ENCODE results near the gene PRDM16.

Gene PRDM16

GRCh38 chr1:3440300-3440681 lies 371.3 kb downstream of the PRDM16 start:
- no peak for TF ChIP-seq CTCF (conservative IDR thresholded peaks at IDR 0.05; ENCODE audit: low read depth)
- H3K27ac ChIP-seq, result no peak overlapping the region
- DNase-seq (ENCODE audit: low spot score), result no peak
- CTCF ChIA-PET, result no interaction called here
- POLR2A ChIA-PET (ENCODE audit: low non-redundant PET), result no interaction called here

- CTCF ChIA-PET, result interaction anchor here (0.7 kb wide), 1 partner anchor 1069 kb away, joined by 4 read pairs; no protein-coding TSS in a partner anchor
- POLR2A ChIA-PET (ENCODE audit: low non-redundant PET), result no interaction called here
- TF ChIP-seq CTCF (conservative IDR thresholded peaks at IDR 0.05; ENCODE audit: low read depth), result no peak
These were observed 371.9 kb downstream of the PRDM16 start for GRCh38 chr1:3440711-3441409.

DNA sequence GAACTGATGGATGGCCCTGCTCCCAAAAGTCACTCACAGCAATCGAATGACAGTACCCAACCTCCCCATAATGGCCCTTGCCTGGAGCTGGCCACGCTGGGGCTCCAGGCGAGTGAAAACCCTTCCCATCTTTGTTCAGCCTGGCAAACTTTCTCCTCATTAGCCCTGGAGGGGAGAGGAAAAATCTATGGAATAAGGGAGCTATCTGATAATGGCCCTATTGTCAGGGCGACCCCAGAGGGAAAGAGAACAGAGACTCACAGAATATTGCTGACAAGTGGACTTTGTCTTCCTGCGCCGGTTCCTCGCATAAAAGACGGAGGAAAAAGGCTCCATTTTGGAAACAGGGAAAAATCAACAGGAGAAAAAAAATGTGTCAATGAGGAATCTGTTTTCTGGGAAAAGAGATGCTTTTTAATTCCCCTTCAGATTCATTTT lies 372.4 kb downstream of the PRDM16 start:
- TF ChIP-seq CTCF (conservative IDR thresholded peaks at IDR 0.05; ENCODE audit: low read depth), result no peak
- no peak for DNase-seq (ENCODE audit: low spot score)
- POLR2A ChIA-PET (ENCODE audit: low non-redundant PET), result no interaction called here
- no peak overlapping the region for H3K27ac ChIP-seq
- CTCF ChIA-PET, result interaction anchor here (0.7 kb wide), 1 partner anchor 1069 kb away, joined by 4 read pairs; no protein-coding TSS in a partner anchor

More at GRCh38 chr1:3440711-3441409, 371.9 kb downstream of the PRDM16 start:
- no peak for DNase-seq (ENCODE audit: low spot score)
- no peak overlapping the region for H3K27ac ChIP-seq

DNA sequence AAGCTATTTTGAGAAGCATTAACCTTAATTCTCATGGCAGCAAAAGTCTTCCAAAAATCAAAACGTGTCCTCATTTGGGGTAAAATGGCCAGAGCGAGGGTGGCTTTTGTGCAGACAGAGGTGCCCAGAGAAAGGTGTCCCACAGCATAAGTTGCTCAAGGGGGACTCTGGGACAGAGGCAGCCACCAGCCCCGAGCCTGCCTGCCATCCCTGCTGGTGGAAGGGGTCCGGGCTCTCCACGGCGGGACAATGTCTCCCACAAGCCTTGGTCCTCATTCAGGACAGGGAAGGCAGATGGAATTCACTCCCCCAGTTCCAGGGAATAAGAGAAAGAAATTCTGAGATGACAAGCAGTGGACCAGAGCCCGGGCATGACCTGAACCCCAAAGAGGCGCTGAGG lies 372.9 kb downstream of the PRDM16 start:
- H3K27ac ChIP-seq, result no peak overlapping the region
- CTCF ChIA-PET, result interaction anchor here (0.6 kb wide), 1 partner anchor 255 kb away, joined by 5 read pairs; no protein-coding TSS in a partner anchor
- no peak for DNase-seq (ENCODE audit: low spot score)
- TF ChIP-seq CTCF (conservative IDR thresholded peaks at IDR 0.05; ENCODE audit: low read depth), result no peak
- POLR2A ChIA-PET (ENCODE audit: low non-redundant PET), result no interaction called here

DNA sequence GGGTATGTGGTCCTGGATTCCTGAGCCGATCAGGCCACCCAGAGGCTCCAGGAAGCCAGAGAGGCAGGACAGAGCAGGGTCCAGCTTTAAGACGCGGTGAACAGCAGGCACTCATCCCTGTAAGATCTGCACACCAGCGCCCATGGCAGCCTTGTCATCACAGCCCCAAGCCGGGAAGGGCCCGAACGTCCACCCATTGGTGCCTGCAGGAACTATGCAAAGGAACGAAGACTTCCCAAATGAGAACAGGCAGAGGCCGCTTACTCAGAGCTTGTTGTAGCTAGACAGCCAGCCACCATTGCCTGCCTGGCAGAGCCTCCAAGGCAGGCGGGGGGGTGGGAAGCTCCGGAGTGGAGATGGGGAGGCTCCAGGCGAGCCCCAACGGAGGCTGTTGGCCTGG lies 373.3 kb downstream of the PRDM16 start:
- POLR2A ChIA-PET (ENCODE audit: low non-redundant PET), result no interaction called here
- CTCF ChIA-PET, result interaction anchor here (0.6 kb wide), 1 partner anchor 256 kb away, joined by 5 read pairs; no protein-coding TSS in a partner anchor
- no peak overlapping the region for H3K27ac ChIP-seq
- DNase-seq (ENCODE audit: low spot score), result no peak
- TF ChIP-seq CTCF (conservative IDR thresholded peaks at IDR 0.05; ENCODE audit: low read depth), result no peak

- CTCF ChIA-PET, result no interaction called here
- no peak overlapping the region for H3K27ac ChIP-seq
- no peak for DNase-seq (ENCODE audit: low spot score)
- no peak for TF ChIP-seq CTCF (conservative IDR thresholded peaks at IDR 0.05; ENCODE audit: low read depth)
- POLR2A ChIA-PET (ENCODE audit: low non-redundant PET), result no interaction called here
These were observed 373.9 kb downstream of the PRDM16 start for GRCh38 chr1:3442901-3443300.
